GM18951 (cell line): ENCODE data around the gene CFAP53.

Source experiments
- POLR2A ChIP-seq: IDR thresholded peaks from 4 replicates; pipeline ENCODE4 v1.6.1; 2011; ENCODE audit warnings: mild to moderate bottlenecking; ENCODE audit not compliant: insufficient read length, insufficient read depth; ENCODE audit errors: extremely low read depth
- in situ Hi-C: fragments of 300-500 bp; cut with MboI; formaldehyde crosslinking; loops from one replicate; pipeline ENCODE4 v1.12.0; 2022; ENCODE audit warnings: low sequenced_read_pairs, mixed read lengths, inconsistent platforms; ENCODE audit not compliant: unreplicated experiment

The CFAP53 gene

DNA sequence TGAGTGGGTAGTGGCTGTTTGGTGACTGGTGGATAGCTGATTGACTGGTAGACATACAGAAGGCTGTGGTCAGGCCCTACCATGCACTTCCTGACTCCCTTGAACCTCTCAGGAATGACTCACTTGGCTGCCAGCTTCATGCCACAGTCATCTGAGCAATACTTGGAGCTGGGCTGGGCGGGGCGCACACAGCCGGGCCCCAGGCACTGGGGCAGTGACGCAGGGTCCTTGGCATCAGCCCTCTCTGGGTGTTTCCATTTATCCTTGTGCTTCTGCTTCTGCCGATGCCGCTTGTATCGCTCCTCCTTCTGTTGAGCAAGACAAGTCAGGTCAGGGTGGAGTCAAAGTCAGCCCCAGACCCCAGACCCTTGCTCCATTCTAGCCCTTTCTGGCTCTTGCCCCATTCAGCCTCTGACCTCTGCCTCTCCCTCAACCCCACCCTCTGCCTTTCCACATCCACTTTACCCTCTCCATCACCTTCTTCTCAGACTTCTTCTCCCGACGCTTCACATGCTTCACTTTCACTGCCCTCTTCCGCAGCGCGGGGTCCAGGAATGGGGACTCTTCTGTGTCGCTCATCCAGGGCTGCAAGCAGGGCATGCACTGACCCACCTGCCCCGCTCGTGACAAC, 18.1 kb upstream of the CFAP53 start:
- TF ChIP-seq POLR2A, result no peak
- in situ Hi-C loops, result no loop called here

DNA sequence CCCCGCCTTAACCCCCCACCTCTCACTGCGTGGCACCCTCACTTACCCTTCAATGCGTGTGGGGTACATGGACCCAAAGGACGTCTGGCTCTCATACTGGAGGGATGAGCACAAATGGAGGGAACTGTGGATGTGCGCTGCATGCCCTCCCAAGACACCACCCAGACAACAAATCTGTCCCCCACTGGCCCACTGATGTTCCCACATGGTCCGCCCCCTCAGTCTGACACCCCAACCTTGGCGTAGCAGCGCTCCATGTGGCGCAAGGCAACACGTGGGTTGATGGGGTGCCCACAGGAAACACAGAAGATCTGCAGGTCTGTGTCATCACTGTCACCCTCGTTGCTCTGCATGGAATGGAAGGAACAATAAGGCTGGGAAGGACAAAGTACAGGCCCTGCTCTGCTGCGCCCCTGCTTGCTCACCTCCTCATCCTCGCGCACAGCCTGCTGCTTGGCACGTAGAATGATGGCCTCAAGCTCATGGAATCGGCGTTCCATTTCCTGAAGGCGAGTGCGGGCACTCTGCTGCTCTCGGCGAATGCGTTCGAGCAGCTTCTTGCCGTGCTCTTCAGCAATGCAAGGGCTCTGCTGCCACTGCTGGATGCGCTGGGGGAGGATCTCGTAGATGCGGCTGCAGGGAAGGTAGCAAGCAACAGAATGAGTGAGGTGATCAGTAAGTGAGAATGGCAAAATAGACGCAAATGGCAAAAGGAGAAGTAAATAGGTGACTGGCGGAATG, 17.3 kb upstream of the CFAP53 start:
- in situ Hi-C loops, result no loop called here
- no peak for TF ChIP-seq POLR2A

DNA sequence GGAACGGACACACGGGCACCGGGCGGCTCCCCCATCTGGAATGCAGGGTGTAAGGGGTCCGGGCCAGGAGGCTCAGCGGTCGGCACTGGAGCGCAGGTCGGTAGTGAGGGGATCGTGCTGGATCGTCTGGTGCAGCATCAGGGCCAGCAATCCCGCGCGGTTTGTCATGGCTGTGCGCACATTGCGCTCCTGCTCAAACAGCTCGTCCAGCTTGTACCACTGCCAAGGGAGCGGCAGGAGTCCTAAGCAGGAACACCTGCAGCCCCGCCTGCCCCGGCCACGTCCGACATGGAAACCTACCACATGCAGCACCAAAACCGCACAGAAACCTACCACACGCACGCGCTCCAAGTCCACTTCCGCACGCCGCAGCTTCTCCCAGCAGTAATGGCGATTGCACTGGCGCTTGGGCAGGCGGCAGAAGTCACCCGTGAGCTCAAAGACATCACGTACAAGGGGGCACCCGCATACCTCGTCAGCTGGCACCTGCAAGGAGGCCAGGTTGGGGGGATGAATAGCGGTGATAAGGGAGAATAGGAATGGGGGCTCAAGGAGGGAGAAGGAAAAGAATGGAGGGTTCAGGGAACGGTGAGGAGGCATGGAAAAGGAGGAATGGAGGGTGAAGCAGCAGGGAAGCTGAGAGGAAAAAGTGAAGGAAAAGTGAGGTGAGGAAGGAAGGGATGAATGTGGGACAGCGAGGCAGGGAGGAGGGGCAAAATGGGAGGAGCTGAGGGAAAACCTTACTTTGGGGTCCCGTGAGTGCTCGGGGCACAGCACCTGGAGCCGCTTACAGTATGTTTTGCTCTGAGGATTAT, 16.4 kb upstream of the CFAP53 start:
- no peak for TF ChIP-seq POLR2A
- in situ Hi-C loops, result no loop called here

DNA sequence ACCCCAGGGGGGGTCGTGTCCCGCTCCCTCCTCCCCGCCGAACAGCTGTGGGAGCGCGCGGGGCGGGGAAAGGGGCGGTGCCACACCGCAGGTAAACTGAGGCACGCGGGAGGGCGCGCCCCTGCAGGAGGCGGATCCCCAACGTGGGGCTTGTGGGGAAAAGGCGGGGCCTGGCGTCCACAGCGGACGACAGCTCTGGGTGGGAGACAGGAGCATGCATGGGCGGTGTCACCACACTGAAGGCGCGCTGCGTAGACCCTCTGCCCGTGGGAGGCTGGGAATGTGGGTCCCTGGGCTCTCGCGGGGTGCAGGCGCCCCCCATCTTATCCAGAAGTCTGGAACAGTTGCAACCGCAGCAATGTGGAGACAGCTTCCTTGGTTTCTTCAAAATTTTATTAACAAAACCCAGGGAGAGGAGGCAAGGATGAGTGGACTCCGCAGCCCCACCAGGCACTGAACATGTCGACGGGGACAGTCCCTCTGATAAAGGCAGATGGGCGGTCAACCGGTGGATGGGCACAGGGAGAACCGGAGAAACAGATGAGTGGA, 15.8 kb upstream of the CFAP53 start:
- no peak for TF ChIP-seq POLR2A
- in situ Hi-C loops, result no loop called here

DNA sequence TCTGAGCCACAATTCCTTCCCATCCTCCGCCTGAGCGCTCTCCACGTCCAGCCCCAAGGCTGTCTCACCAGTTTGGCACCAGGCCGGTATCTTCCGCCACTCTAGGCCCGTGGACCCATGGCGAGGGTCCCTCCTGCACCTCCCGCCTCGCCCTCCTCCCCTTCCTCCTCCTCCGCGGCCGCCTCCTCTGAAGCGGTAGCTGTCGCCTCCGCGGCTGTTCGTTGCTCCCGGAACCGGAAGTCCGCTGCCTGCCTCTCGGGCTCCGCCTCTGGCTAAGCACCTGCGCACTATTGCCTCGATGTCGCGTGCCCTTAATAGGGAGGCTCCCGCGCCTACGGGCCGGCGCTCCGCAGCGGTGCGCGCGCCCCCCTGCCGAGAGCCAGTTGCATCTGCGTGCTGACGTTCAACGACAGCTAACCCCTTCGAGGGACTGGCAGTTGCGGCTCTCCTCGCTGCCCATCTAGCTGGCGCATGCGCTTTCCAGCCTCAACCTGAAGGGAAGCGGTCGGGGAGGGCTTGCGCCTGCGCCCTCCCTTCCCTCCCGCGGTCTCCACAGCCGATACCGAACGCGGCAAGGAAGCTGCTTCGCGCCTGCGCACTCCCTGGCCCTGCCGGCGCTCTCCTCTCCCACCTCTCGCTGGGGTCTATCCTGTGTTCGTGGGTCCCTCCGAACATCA, 15.1 kb upstream of the CFAP53 start, which contains the start of gene MBD1:
Gene MBD1 (minus strand): TSS at position 229 of the 677 bp plus-strand sequence. CDS start 1,531 bp downstream, outside the sequence.
- in situ Hi-C loops, result no loop called here
- TF ChIP-seq POLR2A, result peak; percentile 91

DNA sequence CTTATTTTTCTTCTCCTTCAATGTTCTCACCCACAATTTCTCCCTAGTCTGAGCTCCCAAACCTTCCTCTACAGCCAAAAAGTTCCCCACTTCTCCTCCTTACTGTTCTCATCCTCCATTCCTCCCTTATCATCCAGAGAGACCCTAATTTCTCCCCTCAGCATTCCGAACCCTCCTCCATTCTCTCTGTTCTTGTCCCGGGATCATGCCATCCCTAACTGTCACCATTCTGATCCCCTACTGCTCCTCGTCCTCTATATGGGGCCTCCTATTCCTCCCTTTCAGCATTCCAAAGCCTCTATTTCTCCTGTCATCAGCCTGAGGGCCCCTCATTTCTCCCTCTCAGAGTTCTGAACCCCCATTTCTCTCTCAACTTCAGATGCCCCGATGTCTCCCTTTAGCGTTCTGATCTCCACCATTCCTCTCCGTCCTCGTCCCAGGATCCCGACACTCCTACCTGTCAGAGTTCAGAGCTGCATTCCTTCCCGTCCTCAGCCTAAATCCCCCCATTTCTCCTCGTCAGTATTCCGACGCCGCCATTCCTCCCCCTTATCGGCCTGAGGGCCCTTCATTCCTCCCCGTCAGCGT, 14.5 kb upstream of the CFAP53 start:
- in situ Hi-C loops, result no loop called here
- no peak for TF ChIP-seq POLR2A

DNA sequence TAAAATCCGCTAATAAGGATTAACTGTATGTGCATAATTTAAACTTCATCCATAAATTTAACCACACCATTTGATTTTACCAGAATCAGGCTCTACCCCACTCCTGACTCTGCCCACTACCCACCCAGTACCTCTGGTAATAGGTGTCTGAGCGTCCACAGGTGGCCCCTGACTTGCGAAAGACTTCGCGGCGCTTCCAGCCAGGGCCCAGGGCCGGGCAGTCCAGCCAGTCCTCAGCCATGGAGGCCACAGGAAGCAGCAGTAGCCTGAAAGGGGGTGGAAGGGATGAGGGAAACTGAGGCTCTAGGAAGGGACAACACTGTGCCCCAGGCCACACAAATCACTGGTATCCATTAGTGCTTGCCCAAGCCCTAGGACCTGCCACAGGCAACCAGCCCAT, 13.5 kb upstream of the CFAP53 start:
- in situ Hi-C loops, result no loop called here
- no peak for TF ChIP-seq POLR2A

DNA sequence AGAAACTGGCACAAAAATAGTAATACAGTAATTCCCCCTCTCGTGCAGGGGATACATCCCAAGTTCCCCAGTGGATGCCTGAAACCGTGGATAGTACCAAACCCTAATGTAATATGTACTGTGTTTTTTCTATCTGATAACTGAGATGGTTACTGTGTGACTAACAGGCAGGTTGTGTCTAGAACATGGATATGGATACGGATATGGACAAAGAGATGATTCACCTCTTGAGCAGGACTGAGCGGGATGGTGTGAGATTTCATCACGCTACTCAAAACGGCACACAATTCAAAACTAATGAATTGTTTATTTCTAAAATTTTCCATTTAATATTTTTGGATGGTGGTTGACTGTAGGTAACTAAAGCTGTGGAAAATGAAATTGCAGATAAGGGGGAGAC, 11.6 kb upstream of the CFAP53 start:
- in situ Hi-C loops, result no loop called here
- no peak for TF ChIP-seq POLR2A

DNA sequence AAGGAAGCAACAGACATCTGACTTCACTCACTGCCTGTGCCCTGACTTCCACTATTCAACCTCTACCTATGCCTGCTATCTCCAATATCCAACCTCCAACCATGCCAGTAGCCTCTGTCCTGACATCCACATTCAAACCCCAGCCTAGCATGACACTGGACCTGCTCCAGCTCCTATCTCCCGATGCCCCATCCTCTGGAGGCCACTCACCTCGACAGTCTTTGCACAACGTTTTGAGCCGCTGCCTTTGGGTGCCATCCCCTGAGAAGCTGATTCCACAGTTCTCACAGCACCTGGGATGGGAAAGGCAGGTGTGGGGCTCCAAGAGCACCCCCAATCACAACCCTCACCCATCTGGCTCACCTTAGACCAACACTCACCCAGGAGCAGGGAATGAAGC, 10.2 kb upstream of the CFAP53 start:
- TF ChIP-seq POLR2A, result no peak
- in situ Hi-C loops, result no loop called here

DNA sequence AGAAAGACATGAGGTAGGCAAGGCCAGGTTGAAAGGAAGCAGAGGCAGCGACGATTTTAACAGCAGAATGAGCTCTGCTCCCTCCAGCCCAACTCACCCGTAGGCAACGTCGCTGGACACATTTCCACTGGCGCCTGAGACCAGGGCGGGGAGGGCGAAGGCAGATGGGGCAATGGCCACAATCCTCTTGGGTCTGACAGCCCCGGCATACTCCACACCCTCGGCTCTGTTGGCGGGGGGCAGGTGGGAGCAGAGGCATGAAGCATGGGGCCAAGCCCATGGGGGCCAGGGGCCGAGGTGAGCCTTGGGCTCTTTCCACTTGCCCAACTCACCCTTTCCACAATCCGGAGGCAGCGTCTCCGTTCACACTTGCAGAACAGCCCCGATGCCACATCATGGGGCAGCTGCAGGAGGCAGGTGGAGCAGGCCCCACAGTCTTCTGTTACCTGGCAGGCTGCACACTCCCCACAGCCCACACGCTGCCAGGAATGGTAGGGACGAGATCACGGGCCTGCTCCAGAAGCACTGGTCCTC, 9.3 kb upstream of the CFAP53 start:
- in situ Hi-C loops, result no loop called here
- TF ChIP-seq POLR2A, result no peak

DNA sequence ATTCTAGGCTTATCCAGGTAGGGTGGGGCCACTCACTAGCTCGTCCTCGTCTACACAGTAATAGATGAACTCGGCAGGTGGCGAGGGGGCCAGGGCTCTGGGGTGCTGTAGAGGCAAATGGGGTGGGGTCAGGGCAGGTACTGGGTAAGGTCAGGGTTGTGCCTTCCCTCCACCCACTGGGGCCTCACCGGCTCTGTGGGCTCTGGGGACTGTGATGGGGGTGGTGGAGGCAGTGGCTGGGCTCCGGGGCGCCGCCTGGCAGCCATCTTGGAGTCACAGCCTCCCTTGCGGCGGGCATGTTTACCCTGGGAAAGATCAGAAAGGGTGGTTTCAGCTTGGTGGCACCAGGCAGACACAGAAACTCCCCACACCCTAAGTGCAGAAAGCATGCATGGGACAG, 8.6 kb upstream of the CFAP53 start:
- TF ChIP-seq POLR2A, result no peak
- in situ Hi-C loops, result no loop called here

DNA sequence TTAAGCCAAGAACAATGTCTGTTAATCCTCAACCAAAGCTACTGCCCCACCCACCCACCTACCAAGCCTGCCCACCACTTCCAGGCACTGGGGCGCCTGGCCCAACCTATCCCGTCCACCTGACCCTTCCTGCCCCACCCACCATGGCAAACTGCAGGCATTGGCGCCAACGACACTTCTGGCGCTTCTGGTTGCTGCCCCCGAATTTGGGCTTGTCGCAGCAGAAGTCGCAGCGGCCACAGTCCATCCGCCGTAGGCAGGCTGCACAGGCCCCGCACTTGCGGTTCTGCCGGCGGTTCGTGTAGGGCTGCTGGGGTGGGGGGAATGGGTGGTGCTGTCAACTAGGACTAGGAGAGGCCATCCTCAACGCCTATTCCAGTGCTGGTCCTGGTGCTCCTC, 7.7 kb upstream of the CFAP53 start:
- TF ChIP-seq POLR2A, result no peak
- in situ Hi-C loops, result no loop called here
